Measurements from ENCODE around the gene ASPRV1. TPM values are rescaled to one million over a fixed set of nuclear protein-coding genes. Genes with fewer than 3 reads are reported as not detected.

ASPRV1 gene
- total RNA-seq, 3 donors from 2014 or later (not counting 1 experiment from before 2014, with no cell fraction given): 1.4 to 2.7 (median 1.9) TPM

GRCh38 chr2:69934614-69934908 lies 26.9 kb downstream of the ASPRV1 start:
- intact Hi-C loops (cut with micrococcal nuclease): no loop called here
- H3K27ac ChIP-seq (ENCODE audit: low read length): no peak overlapping the region
- peak overlapping the region in 1 of 2 donors; percentile 33 for H3K27ac Mint-ChIP-seq
- no peak for TF ChIP-seq CTCF (IDR thresholded peaks at IDR 0.05)
- ATAC-seq: no peak
- H3K4me1 ChIP-seq (ENCODE audit: control insufficient read depth, insufficient read depth, low read length): peaks cover 11% of the 10 kb centered on the region
- H3K9me3 Mint-ChIP-seq: no peaks in the 10 kb centered on the region
- H3K27me3 Mint-ChIP-seq (ENCODE audit: low read depth in 2 of 2): no peaks in the 10 kb centered on the region
- no peaks in the 10 kb centered on the region for H3K9me3 ChIP-seq (ENCODE audit: control insufficient read depth, insufficient read depth, low read length)
- no peak for DNase-seq
- peaks cover 35 to 54% of the 10 kb centered on the region in 2 donors for H3K4me1 Mint-ChIP-seq
- no peak overlapping the region for H3K4me3 Mint-ChIP-seq
- H3K36me3 Mint-ChIP-seq: peaks cover 33% of the 10 kb centered on the region
- no peak overlapping the region for H3K4me3 ChIP-seq (ENCODE audit: low read length)
- H3K36me3 ChIP-seq (ENCODE audit: control insufficient read depth, insufficient read depth, low read length): peaks cover 47% of the 10 kb centered on the region
- no peaks in the 10 kb centered on the region for H3K27me3 ChIP-seq (ENCODE audit: control insufficient read depth, insufficient read depth, low read length)
- WGBS (ENCODE audit: insufficient coverage): no CpG with 5 or more reads among the region's 1 CpG

- Mint-ChIP-seq H3K36me3 (peaks cover 28% of the 10 kb centered on the region), H3K4me3 (no peak overlapping the region), H3K9me3 (no peaks in the 10 kb centered on the region), H3K27me3 (ENCODE audit: low read depth in 2 of 2) (no peaks in the 10 kb centered on the region), H3K27ac (peak overlapping the region in 1 of 2 donors; percentile 33), H3K4me1 (peaks cover 40 to 56% of the 10 kb centered on the region in 2 donors)
- Histone ChIP-seq H3K4me3 (ENCODE audit: low read length) (no peak overlapping the region), H3K4me1 (ENCODE audit: control insufficient read depth, insufficient read depth, low read length) (peaks cover 11% of the 10 kb centered on the region), H3K36me3 (ENCODE audit: control insufficient read depth, insufficient read depth, low read length) (peaks cover 42% of the 10 kb centered on the region), H3K27ac (ENCODE audit: low read length) (no peak overlapping the region), H3K27me3 (ENCODE audit: control insufficient read depth, insufficient read depth, low read length) (no peaks in the 10 kb centered on the region), H3K9me3 (ENCODE audit: control insufficient read depth, insufficient read depth, low read length) (no peaks in the 10 kb centered on the region)
- intact Hi-C loops (cut with micrococcal nuclease): no loop called here
- 57% methylated on average over 4 of the region's 4 CpGs for WGBS (ENCODE audit: insufficient coverage)
- no peak for TF ChIP-seq CTCF (IDR thresholded peaks at IDR 0.05)
- DNase-seq (no peak), ATAC-seq (no peak)
Observed at GRCh38 chr2:69933839-69934613, 27.4 kb downstream of the ASPRV1 start.

- H3K27me3 Mint-ChIP-seq (ENCODE audit: low read depth in 2 of 2): no peaks in the 10 kb centered on the region
- H3K36me3 ChIP-seq (ENCODE audit: control insufficient read depth, insufficient read depth, low read length): peaks cover 37% of the 10 kb centered on the region
- DNase-seq: no peak
- peaks cover 22% of the 10 kb centered on the region for H3K36me3 Mint-ChIP-seq
- no peak overlapping the region for H3K27ac ChIP-seq (ENCODE audit: low read length)
- intact Hi-C loops (cut with micrococcal nuclease): no loop called here
- H3K9me3 ChIP-seq (ENCODE audit: control insufficient read depth, insufficient read depth, low read length): no peaks in the 10 kb centered on the region
- no peaks in the 10 kb centered on the region for H3K27me3 ChIP-seq (ENCODE audit: control insufficient read depth, insufficient read depth, low read length)
- peaks cover 41 to 56% of the 10 kb centered on the region in 2 donors for H3K4me1 Mint-ChIP-seq
- H3K4me1 ChIP-seq (ENCODE audit: control insufficient read depth, insufficient read depth, low read length): peaks cover 11% of the 10 kb centered on the region
- H3K9me3 Mint-ChIP-seq: no peaks in the 10 kb centered on the region
- peak overlapping the region in 1 of 2 donors; percentile 33 for H3K27ac Mint-ChIP-seq
- H3K4me3 Mint-ChIP-seq: no peak overlapping the region
- TF ChIP-seq CTCF (IDR thresholded peaks at IDR 0.05): no peak
- ATAC-seq: no peak
- no peak overlapping the region for H3K4me3 ChIP-seq (ENCODE audit: low read length)
Observed at GRCh38 chr2:69933254-69933828, 28.1 kb downstream of the ASPRV1 start.

- ATAC-seq: no peak
- no peak for TF ChIP-seq CTCF (IDR thresholded peaks at IDR 0.05)
- Mint-ChIP-seq H3K4me3 (no peak overlapping the region), H3K9me3 (no peaks in the 10 kb centered on the region), H3K36me3 (peaks cover 14% of the 10 kb centered on the region), H3K4me1 (peaks cover 47 to 56% of the 10 kb centered on the region in 2 donors), H3K27me3 (ENCODE audit: low read depth in 2 of 2) (no peaks in the 10 kb centered on the region), H3K27ac (peak overlapping the region; percentile 65 to 78)
- Histone ChIP-seq H3K27me3 (ENCODE audit: control insufficient read depth, insufficient read depth, low read length) (no peaks in the 10 kb centered on the region), H3K4me3 (ENCODE audit: low read length) (no peak overlapping the region), H3K9me3 (ENCODE audit: control insufficient read depth, insufficient read depth, low read length) (no peaks in the 10 kb centered on the region), H3K36me3 (ENCODE audit: control insufficient read depth, insufficient read depth, low read length) (peaks cover 31% of the 10 kb centered on the region), H3K27ac (ENCODE audit: low read length) (no peak overlapping the region), H3K4me1 (ENCODE audit: control insufficient read depth, insufficient read depth, low read length) (peaks cover 11% of the 10 kb centered on the region)
- 85% methylated on average over 1 of the region's 1 CpG for WGBS (ENCODE audit: insufficient coverage)
- no peak for DNase-seq
- intact Hi-C loops (cut with micrococcal nuclease): no loop called here
Observed at GRCh38 chr2:69932596-69932922, 28.9 kb downstream of the ASPRV1 start.

Data from natural killer cell (primary cell).